Cardiac muscle cell (in vitro differentiated cells and primary cell): Measurements from ENCODE around the gene IVL. TPM values are rescaled to one million over a fixed set of nuclear protein-coding genes. Genes with fewer than 3 reads are reported as not detected.

Experiments used
- DNase-seq, 2 donors: peaks; one replicate each; pipeline versions ENCODE4 v3.0.0 to v3.0.0-alpha.2; 2010 to 2017; ENCODE audit warnings: low read depth in 1 of 2, low spot score in 1 of 2
- H3K27ac ChIP-seq: fragments of 200-600 bp; sonication (generic); 2 replicates; pipeline ENCODE4 v1.5.1; 2016
- H3K27me3 ChIP-seq: fragments of 200-600 bp; sonication (generic); 2 replicates; pipeline ENCODE4 v1.6.0; 2016; ENCODE audit warnings: control low read depth
- H3K36me3 ChIP-seq: fragments of 200-600 bp; sonication (generic); 2 replicates; pipeline ENCODE4 v1.5.1; 2016; ENCODE audit warnings: control low read depth
- H3K4me1 ChIP-seq: fragments of 200-600 bp; sonication (generic); 2 replicates; pipeline ENCODE4 v1.8.1; 2017; ENCODE audit warnings: low read depth, mild to moderate bottlenecking, mixed run types
- H3K4me3 ChIP-seq: fragments of 200-600 bp; sonication (generic); 2 replicates; pipeline ENCODE4 v1.5.1; 2016; ENCODE audit warnings: mild to moderate bottlenecking
- H3K9me3 ChIP-seq: fragments of 200-600 bp; sonication (generic); 2 replicates; pipeline ENCODE4 v1.5.1; 2017; ENCODE audit warnings: low read depth, mild to moderate bottlenecking, control low read depth
- polyA plus RNA-seq: library from polyadenylated mRNA; unstranded; fragments of >200 nt; fragmentation: Nextera tagmentation; extraction: Ambion mirVana; gene quantifications from 2 replicates; pipeline ENCODE4 v1.2.1, GENCODE V29; 2016
- total RNA-seq: library from RNA; depleted of rRNA; stranded (reverse); fragments of >200 nt; gene quantifications from 2 replicates; pipeline ENCODE4 v1.2.3, GENCODE V29; 2016
- TF ChIP-seq, protein P1 (sequence below): IDR thresholded peaks from 2 replicates; pipeline ENCODE4 v1.5.1; 2012; ENCODE audit warnings: low read depth, mild to moderate bottlenecking, low read length

Gene IVL
- total and polyA plus RNA-seq, 2 experiments from 2014 or later, result not detected

- H3K36me3 ChIP-seq, result no peaks in the 10 kb centered on the region
- no peak overlapping the region for H3K4me3 ChIP-seq
- no peaks in the 10 kb centered on the region for H3K9me3 ChIP-seq
- TF ChIP-seq, protein P1, sequence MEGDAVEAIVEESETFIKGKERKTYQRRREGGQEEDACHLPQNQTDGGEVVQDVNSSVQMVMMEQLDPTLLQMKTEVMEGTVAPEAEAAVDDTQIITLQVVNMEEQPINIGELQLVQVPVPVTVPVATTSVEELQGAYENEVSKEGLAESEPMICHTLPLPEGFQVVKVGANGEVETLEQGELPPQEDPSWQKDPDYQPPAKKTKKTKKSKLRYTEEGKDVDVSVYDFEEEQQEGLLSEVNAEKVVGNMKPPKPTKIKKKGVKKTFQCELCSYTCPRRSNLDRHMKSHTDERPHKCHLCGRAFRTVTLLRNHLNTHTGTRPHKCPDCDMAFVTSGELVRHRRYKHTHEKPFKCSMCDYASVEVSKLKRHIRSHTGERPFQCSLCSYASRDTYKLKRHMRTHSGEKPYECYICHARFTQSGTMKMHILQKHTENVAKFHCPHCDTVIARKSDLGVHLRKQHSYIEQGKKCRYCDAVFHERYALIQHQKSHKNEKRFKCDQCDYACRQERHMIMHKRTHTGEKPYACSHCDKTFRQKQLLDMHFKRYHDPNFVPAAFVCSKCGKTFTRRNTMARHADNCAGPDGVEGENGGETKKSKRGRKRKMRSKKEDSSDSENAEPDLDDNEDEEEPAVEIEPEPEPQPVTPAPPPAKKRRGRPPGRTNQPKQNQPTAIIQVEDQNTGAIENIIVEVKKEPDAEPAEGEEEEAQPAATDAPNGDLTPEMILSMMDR, result no peak
- H3K27ac ChIP-seq, result no peak overlapping the region
- DNase-seq, result no peak
- H3K27me3 ChIP-seq, result no peaks in the 10 kb centered on the region
- H3K4me1 ChIP-seq, result no peaks in the 10 kb centered on the region
Measured at GRCh38 chr1:152957561-152957960, 49.2 kb downstream of the IVL start.

GRCh38 chr1:152959273-152959672 lies 50.9 kb downstream of the IVL start:
- Histone ChIP-seq H3K27ac (no peak overlapping the region), H3K4me1 (no peaks in the 10 kb centered on the region), H3K27me3 (no peaks in the 10 kb centered on the region), H3K4me3 (no peak overlapping the region), H3K36me3 (no peaks in the 10 kb centered on the region), H3K9me3 (no peaks in the 10 kb centered on the region)
- TF ChIP-seq, protein P1, result no peak
- DNase-seq, result no peak

DNA sequence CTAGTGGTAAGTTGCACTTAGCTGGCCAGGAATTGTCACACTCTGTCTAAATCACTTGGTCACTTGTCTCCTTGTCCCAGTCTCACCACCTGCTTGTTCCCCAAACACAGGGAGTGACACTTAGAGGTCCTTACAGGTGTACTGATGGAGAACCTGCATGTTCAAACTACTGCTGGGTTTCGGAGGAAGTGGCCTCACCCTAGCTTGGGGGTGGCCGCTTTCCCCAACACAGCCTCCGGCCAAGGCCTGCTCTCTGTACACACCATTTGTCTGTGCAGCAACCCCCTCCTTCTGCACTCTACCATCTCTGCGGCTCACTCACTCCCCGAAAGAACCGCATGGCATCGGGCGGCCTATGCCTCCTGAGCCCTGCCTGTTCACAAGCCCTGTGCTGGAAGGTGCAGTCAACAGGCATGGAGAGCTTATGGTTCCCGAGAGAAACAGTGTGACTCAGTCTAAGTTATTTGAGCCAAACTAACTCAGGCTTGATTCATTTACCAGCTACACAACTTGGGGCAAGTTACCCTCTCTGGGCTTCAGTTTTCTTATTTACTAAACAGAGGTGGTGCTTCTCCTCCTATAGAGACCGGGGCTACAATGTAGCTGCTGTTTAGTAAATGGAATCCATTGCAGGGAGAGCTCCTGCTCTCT lies 51.6 kb downstream of the IVL start:
- H3K27me3 ChIP-seq, result no peaks in the 10 kb centered on the region
- no peaks in the 10 kb centered on the region for H3K4me1 ChIP-seq
- DNase-seq, result no peak
- TF ChIP-seq, protein P1, result no peak
- H3K27ac ChIP-seq, result no peak overlapping the region
- no peaks in the 10 kb centered on the region for H3K9me3 ChIP-seq
- H3K4me3 ChIP-seq, result no peak overlapping the region
- no peaks in the 10 kb centered on the region for H3K36me3 ChIP-seq

GRCh38 chr1:152960452-152961044 lies 52.2 kb downstream of the IVL start:
- Histone ChIP-seq H3K36me3 (no peaks in the 10 kb centered on the region), H3K27me3 (no peaks in the 10 kb centered on the region), H3K27ac (no peak overlapping the region), H3K4me1 (no peaks in the 10 kb centered on the region), H3K9me3 (no peaks in the 10 kb centered on the region), H3K4me3 (no peak overlapping the region)
- DNase-seq, result no peak
- TF ChIP-seq, protein P1, result no peak

Other genes starting within 250 kb of the IVL start
- gene LCE2D, start 245.2 kb upstream of the IVL start, total RNA-seq, result not detected in 2 replicates
- gene LCE2D, start 245.2 kb upstream of the IVL start, polyA plus RNA-seq, result not detected in 2 replicates
- gene LCE2C, start 233.3 kb upstream of the IVL start, total RNA-seq, result not detected in 2 replicates
- gene LCE2C, start 233.3 kb upstream of the IVL start, polyA plus RNA-seq, result not detected in 2 replicates
- not detected in 2 replicates for gene LCE2B, start 222.4 kb upstream of the IVL start, total RNA-seq
- gene LCE2B, start 222.4 kb upstream of the IVL start, polyA plus RNA-seq, result not detected in 2 replicates
- gene LCE2A, start 210.2 kb upstream of the IVL start, total RNA-seq, result not detected in 2 replicates
- not detected in 2 replicates for gene LCE2A, start 210.2 kb upstream of the IVL start, polyA plus RNA-seq
- not detected in 2 replicates for gene LCE4A, start 200.4 kb upstream of the IVL start, total RNA-seq
- gene LCE4A, start 200.4 kb upstream of the IVL start, polyA plus RNA-seq, result not detected in 2 replicates
- not detected in 2 replicates for gene KPRP, start 150.5 kb upstream of the IVL start, total RNA-seq
- gene KPRP, start 150.5 kb upstream of the IVL start, polyA plus RNA-seq, result not detected in 2 replicates
- gene LCE1F, start 133.4 kb upstream of the IVL start, total RNA-seq, result not detected in 2 replicates
- not detected in 2 replicates for gene LCE1F, start 133.4 kb upstream of the IVL start, polyA plus RNA-seq
- gene LCE1E, start 122.3 kb upstream of the IVL start, total RNA-seq, result not detected in 2 replicates
- not detected in 2 replicates for gene LCE1E, start 122.3 kb upstream of the IVL start, polyA plus RNA-seq
- gene LCE1D, start 111.8 kb upstream of the IVL start, total RNA-seq, result not detected in 2 replicates
- not detected in 2 replicates for gene LCE1D, start 111.8 kb upstream of the IVL start, polyA plus RNA-seq
- not detected in 2 replicates for gene LCE1C, start 101.9 kb upstream of the IVL start, total RNA-seq
- gene LCE1C, start 101.9 kb upstream of the IVL start, polyA plus RNA-seq, result not detected in 2 replicates
- not detected in 2 replicates for gene LCE1B, start 96.6 kb upstream of the IVL start, total RNA-seq
- not detected in 2 replicates for gene LCE1B, start 96.6 kb upstream of the IVL start, polyA plus RNA-seq
- not detected in 2 replicates for gene LCE1A, start 81.1 kb upstream of the IVL start, total RNA-seq
- gene LCE1A, start 81.1 kb upstream of the IVL start, polyA plus RNA-seq, result not detected in 2 replicates
- gene LCE6A, start 65.7 kb upstream of the IVL start, total RNA-seq, result not detected in 2 replicates
- not detected in 2 replicates for gene LCE6A, start 65.7 kb upstream of the IVL start, polyA plus RNA-seq
- gene LCE7A, start 48.5 kb upstream of the IVL start, total RNA-seq, result not detected in 2 replicates
- not detected in 2 replicates for gene LCE7A, start 48.5 kb upstream of the IVL start, polyA plus RNA-seq
- gene SMCP, start 30.2 kb upstream of the IVL start, total RNA-seq, result not detected in 2 replicates
- not detected in 2 replicates for gene SMCP, start 30.2 kb upstream of the IVL start, polyA plus RNA-seq
- not detected in 2 replicates for gene SPRR5, start 38.7 kb downstream of the IVL start, total RNA-seq
- gene SPRR5, start 38.7 kb downstream of the IVL start, polyA plus RNA-seq, result not detected in 2 replicates
- not detected in 2 replicates for gene SPRR4, start 62.1 kb downstream of the IVL start, total RNA-seq
- not detected in 2 replicates for gene SPRR4, start 62.1 kb downstream of the IVL start, polyA plus RNA-seq
- not detected in 2 replicates for gene SPRR1A, start 75.5 kb downstream of the IVL start, total RNA-seq
- gene SPRR1A, start 75.5 kb downstream of the IVL start, polyA plus RNA-seq, result not detected in 2 replicates
- not detected in 2 replicates for gene SPRR3, start 93.2 kb downstream of the IVL start, total RNA-seq
- not detected in 2 replicates for gene SPRR3, start 93.2 kb downstream of the IVL start, polyA plus RNA-seq
- gene SPRR1B, start 122.7 kb downstream of the IVL start, total RNA-seq, result not detected in 2 replicates
- not detected in 2 replicates for gene SPRR1B, start 122.7 kb downstream of the IVL start, polyA plus RNA-seq
- not detected in 2 replicates for gene SPRR2D, start 132.6 kb downstream of the IVL start, total RNA-seq
- gene SPRR2D, start 132.6 kb downstream of the IVL start, polyA plus RNA-seq, result not detected in 2 replicates
- not detected in 2 replicates for gene SPRR2A, start 149.0 kb downstream of the IVL start, total RNA-seq
- not detected in 2 replicates for gene SPRR2A, start 149.0 kb downstream of the IVL start, polyA plus RNA-seq
- gene SPRR2B, start 163.1 kb downstream of the IVL start, total RNA-seq, result not detected in 2 replicates
- gene SPRR2B, start 163.1 kb downstream of the IVL start, polyA plus RNA-seq, result not detected in 2 replicates
- gene SPRR2E, start 186.0 kb downstream of the IVL start, total RNA-seq, result not detected in 2 replicates
- gene SPRR2E, start 186.0 kb downstream of the IVL start, polyA plus RNA-seq, result not detected in 2 replicates
- gene SPRR2F, start 205.0 kb downstream of the IVL start, total RNA-seq, result 2.9 and 5.1 TPM in 2 replicates
- gene SPRR2F, start 205.0 kb downstream of the IVL start, polyA plus RNA-seq, result 13.9 and 25.7 TPM in 2 replicates
- gene SPRR2G, start 242.3 kb downstream of the IVL start, total RNA-seq, result not detected in 2 replicates
- gene SPRR2G, start 242.3 kb downstream of the IVL start, polyA plus RNA-seq, result not detected in 2 replicates